ENCODE data around the gene ZNRF3. TPM values are rescaled to one million over a fixed set of nuclear protein-coding genes. Genes with fewer than 3 reads are reported as not detected.

ZNRF3 gene
- total and polyA plus RNA-seq, 2 donors (not counting 1 experiment from before 2014, with no cell fraction given): 0.21 to 0.71 TPM

- no peak overlapping the region for H3K4me2 ChIP-seq (replicated peaks; ENCODE audit: low read depth, low read length, poor library complexity, severe bottlenecking)
- Mint-ChIP-seq H3K27me3 (peaks cover 28% of the 10 kb centered on the region), H3K4me3 (no peak overlapping the region), H3K9me3 (ENCODE audit: insufficient read depth) (peaks cover 9% of the 10 kb centered on the region), H3K27ac (no peak overlapping the region), H3K4me1 (peaks cover 7% of the 10 kb centered on the region)
- no peaks in the 10 kb centered on the region for H3K79me2 ChIP-seq (ENCODE audit: control insufficient read depth, insufficient read depth, low read length)
- ATAC-seq (ENCODE audit: low read depth) (no peak), DNase-seq (no peak)
- no peaks in the 10 kb centered on the region for H4K20me1 ChIP-seq (ENCODE audit: control insufficient read depth, insufficient read depth, low read length, poor library complexity, severe bottlenecking)
- peaks cover 0 to 9% (median 0%) of the 10 kb centered on the region in 4 experiments for H3K27me3 ChIP-seq (replicated peaks in 1 of 4; ENCODE audit: control extremely low read depth in 1 of 4, control insufficient read depth in 3 of 4, insufficient read depth in 4 of 4, low read length in 3 of 4)
- peaks cover 0 to 8% (median 8%) of the 10 kb centered on the region in 3 donors for H3K9me3 ChIP-seq (ENCODE audit: control extremely low read depth in 1 of 3, control insufficient read depth in 2 of 3, insufficient read depth in 1 of 3, low read length in 2 of 3)
- H3K4me1 ChIP-seq (ENCODE audit: control insufficient read depth in 2 of 2, insufficient read depth in 2 of 2, low read length in 2 of 2): peaks cover 11 to 14% of the 10 kb centered on the region in 2 donors
- intact Hi-C loops (cut with micrococcal nuclease): no loop called here
- H3K36me3 ChIP-seq (replicated peaks in 1 of 2; ENCODE audit: control extremely low read depth in 1 of 2, control insufficient read depth in 1 of 2, extremely low read depth in 1 of 2, insufficient read depth in 2 of 2, low read length in 1 of 2): no peaks in the 10 kb centered on the region
- CTCF ChIA-PET: no interaction called here
- H2AFZ ChIP-seq (ENCODE audit: insufficient read depth, low read depth, low read length, poor library complexity, severe bottlenecking): no peak overlapping the region
- no peak for TF ChIP-seq CTCF (IDR thresholded peaks at IDR 0.05)
- no peak overlapping the region for H3K9ac ChIP-seq (ENCODE audit: low read length)
- H3K4me3 ChIP-seq (ENCODE audit: control extremely low read depth in 1 of 5, extremely low read depth in 1 of 5, insufficient read depth in 1 of 5, low read depth in 2 of 5, low read length in 4 of 5): no peak overlapping the region
- POLR2A ChIA-PET: no interaction called here
- WGBS (ENCODE audit: insufficient coverage): 97% methylated on average over 7 of the region's 7 CpGs
- no peak overlapping the region for H3K27ac ChIP-seq (ENCODE audit: low read length in 2 of 2)
Measured at GRCh38 chr22:28951530-28951929, 68.2 kb downstream of the ZNRF3 start.

GRCh38 chr22:28951969-28952521 lies 68.7 kb downstream of the ZNRF3 start:
- WGBS (ENCODE audit: insufficient coverage): 95% methylated on average over 8 of the region's 8 CpGs
- H3K79me2 ChIP-seq (ENCODE audit: control insufficient read depth, insufficient read depth, low read length): no peaks in the 10 kb centered on the region
- H3K4me2 ChIP-seq (replicated peaks; ENCODE audit: low read depth, low read length, poor library complexity, severe bottlenecking): no peak overlapping the region
- intact Hi-C loops (cut with micrococcal nuclease): no loop called here
- no peaks in the 10 kb centered on the region for H3K36me3 ChIP-seq (replicated peaks in 1 of 2; ENCODE audit: control extremely low read depth in 1 of 2, control insufficient read depth in 1 of 2, extremely low read depth in 1 of 2, insufficient read depth in 2 of 2, low read length in 1 of 2)
- Mint-ChIP-seq H3K27ac (no peak overlapping the region), H3K4me1 (peaks cover 7% of the 10 kb centered on the region), H3K4me3 (no peak overlapping the region), H3K27me3 (peaks cover 24% of the 10 kb centered on the region), H3K9me3 (ENCODE audit: insufficient read depth) (peaks cover 5% of the 10 kb centered on the region)
- peaks cover 11 to 15% of the 10 kb centered on the region in 2 donors for H3K4me1 ChIP-seq (ENCODE audit: control insufficient read depth in 2 of 2, insufficient read depth in 2 of 2, low read length in 2 of 2)
- TF ChIP-seq EZH2 (IDR thresholded peaks at IDR 0.05; ENCODE audit: borderline replicate concordance, insufficient read depth, low read depth, low read length, poor library complexity, severe bottlenecking) (no peak), CTCF (IDR thresholded peaks at IDR 0.05) (no peak)
- no peak overlapping the region for H3K9ac ChIP-seq (ENCODE audit: low read length)
- H3K27me3 ChIP-seq (replicated peaks in 1 of 4; ENCODE audit: control extremely low read depth in 1 of 4, control insufficient read depth in 3 of 4, insufficient read depth in 4 of 4, low read length in 3 of 4): peaks cover 0 to 9% (median 0%) of the 10 kb centered on the region in 4 experiments
- ChIA-PET POLR2A (no interaction called here), CTCF (no interaction called here)
- H3K4me3 ChIP-seq (ENCODE audit: control extremely low read depth in 1 of 5, extremely low read depth in 1 of 5, insufficient read depth in 1 of 5, low read depth in 2 of 5, low read length in 4 of 5): no peak overlapping the region
- no peak overlapping the region for H2AFZ ChIP-seq (ENCODE audit: insufficient read depth, low read depth, low read length, poor library complexity, severe bottlenecking)
- ATAC-seq (ENCODE audit: low read depth): no peak
- no peak for DNase-seq
- H4K20me1 ChIP-seq (ENCODE audit: control insufficient read depth, insufficient read depth, low read length, poor library complexity, severe bottlenecking): no peaks in the 10 kb centered on the region
- H3K9me3 ChIP-seq (ENCODE audit: control extremely low read depth in 1 of 3, control insufficient read depth in 2 of 3, insufficient read depth in 1 of 3, low read length in 2 of 3): peaks cover 0 to 8% (median 3%) of the 10 kb centered on the region in 3 donors
- no peak overlapping the region for H3K27ac ChIP-seq (ENCODE audit: low read length in 2 of 2)
